Caco-2 (cell line): ENCODE measurements around the gene PLXDC2. TPM values are rescaled to one million over a fixed set of nuclear protein-coding genes. Genes with fewer than 3 reads are reported as not detected.

ENCODE experiments used
- BruUV-seq: library from RNA; stranded (reverse); fragments of 400-500 nt; replicated peaks from 2 replicates; lab custom pipeline; 2021; lab: Mats Ljungman, UMichigan
- CTCF ChIA-PET: fragments of 300-600 bp; sonication (Branson Sonifier 250); formaldehyde crosslinking; loops from one replicate; lab custom pipeline; 2022; ENCODE audit warnings: antibody characterized with exemption; lab: Charles Lee
- POLR2A ChIA-PET: fragments of 300-600 bp; sonication (Branson Sonifier 250); formaldehyde crosslinking; loops from one replicate; lab custom pipeline; 2022; ENCODE audit warnings: antibody characterized with exemption; lab: Charles Lee
- DNase-seq, 2 experiments: peaks; one replicate each; pipeline versions ENCODE4 v3.0.0 to v3.0.0-alpha.2; 2020 to 2022
- H3K27me3 ChIP-seq: replicated peaks from 2 replicates; pipeline ENCODE4 v1.6.0; 2011; ENCODE audit warnings: low read length; ENCODE audit not compliant: control insufficient read depth, insufficient read depth
- H3K36me3 ChIP-seq: 2 replicates; pipeline ENCODE4 v1.5.1; 2011; ENCODE audit warnings: low read length; ENCODE audit not compliant: control insufficient read depth, insufficient read depth
- H3K4me1 ChIP-seq: fragments of 250-450 bp; sonication (Bioruptor Pico); 2 replicates; pipeline ENCODE4 v1.5.1; 2020; ENCODE audit warnings: mild to moderate bottlenecking
- H3K4me3 ChIP-seq: 2 replicates; pipeline ENCODE4 v1.5.1; 2011; ENCODE audit warnings: low read depth, mild to moderate bottlenecking, control low read depth, low read length
- H3K9me3 ChIP-seq: fragments of 250-450 bp; sonication (Bioruptor Pico); 2 replicates; pipeline ENCODE4 v1.5.1; 2020; ENCODE audit warnings: mild to moderate bottlenecking, moderate library complexity
- H3K27ac Mint-ChIP-seq: one replicate; pipeline ENCODE4 v1.8.0; 2022; ENCODE audit warnings: mixed read lengths; ENCODE audit not compliant: unreplicated experiment
- H3K27me3 Mint-ChIP-seq: one replicate; pipeline ENCODE4 v1.8.0; 2022; ENCODE audit warnings: mixed read lengths; ENCODE audit not compliant: insufficient read depth, unreplicated experiment
- H3K36me3 Mint-ChIP-seq: one replicate; pipeline ENCODE4 v1.8.0; 2022; ENCODE audit warnings: mild to moderate bottlenecking, mixed read lengths; ENCODE audit not compliant: insufficient read depth, unreplicated experiment
- H3K4me1 Mint-ChIP-seq: one replicate; pipeline ENCODE4 v1.8.0; 2022; ENCODE audit warnings: low read depth, mixed read lengths; ENCODE audit not compliant: unreplicated experiment
- H3K4me3 Mint-ChIP-seq: one replicate; pipeline ENCODE4 v1.8.0; 2022; ENCODE audit warnings: mild to moderate bottlenecking, moderate library complexity, mixed read lengths; ENCODE audit not compliant: unreplicated experiment
- H3K9me3 Mint-ChIP-seq: one replicate; pipeline ENCODE4 v1.8.0; 2022; ENCODE audit warnings: mixed read lengths; ENCODE audit not compliant: unreplicated experiment
- intact Hi-C: fragments of 100-400 bp; cut with micrococcal nuclease; formaldehyde crosslinking; loops from one replicate; pipeline ENCODE4 v1.10.0; 2022; ENCODE audit not compliant: unreplicated experiment
- total RNA-seq: library from RNA; stranded (reverse); gene quantifications from 2 replicates; pipeline ENCODE4 v1.2.3, GENCODE V29; 2022
- TF ChIP-seq, protein P1 (sequence below), 2 experiments: fragments of 200-600 bp in 1 of 2; IDR thresholded peaks; 1 replicate in 1 of 2; 2 replicates in 1 of 2; pipeline versions ENCODE4 v1.5.1 to v1.8.0; 2011 to 2022; ENCODE audit warnings: antibody characterized with exemption in 1 of 2, control low read depth in 1 of 2, inconsistent platforms in 1 of 2, low read depth in 1 of 2, low read length in 1 of 2, mild to moderate bottlenecking in 1 of 2, moderate library complexity in 1 of 2; ENCODE audit not compliant: insufficient read depth in 1 of 2, severe bottlenecking in 1 of 2, unreplicated experiment in 1 of 2

The PLXDC2 gene
- total RNA-seq, 1 experiment from 2014 or later = 0.54 TPM

DNA sequence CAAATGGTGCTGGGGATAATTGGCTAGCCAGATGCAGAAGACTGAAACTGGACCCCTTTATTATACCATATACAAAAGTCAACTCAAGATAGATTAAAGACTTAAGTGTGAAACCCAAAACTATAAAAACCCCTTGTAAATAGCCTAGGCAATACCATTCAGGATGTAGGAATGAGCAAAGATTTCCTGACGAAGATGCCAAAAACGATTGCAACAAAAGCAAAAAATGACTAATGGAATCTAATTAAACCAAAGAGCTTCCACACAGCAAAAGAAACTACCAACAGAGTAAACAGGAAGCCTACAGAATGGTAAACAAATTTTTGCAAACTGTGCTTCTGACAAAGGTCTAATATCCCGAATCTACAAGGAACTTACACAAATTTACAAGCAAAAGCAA lies 30.9 kb upstream of the PLXDC2 start:
- Histone ChIP-seq H3K4me3 (no peak overlapping the region), H3K27me3 (no peaks in the 10 kb centered on the region), H3K36me3 (no peaks in the 10 kb centered on the region), H3K4me1 (peaks cover 16% of the 10 kb centered on the region), H3K9me3 (no peaks in the 10 kb centered on the region)
- Mint-ChIP-seq H3K27ac (no peak overlapping the region), H3K4me1 (peaks cover 10% of the 10 kb centered on the region), H3K4me3 (no peak overlapping the region), H3K36me3 (no peaks in the 10 kb centered on the region), H3K27me3 (no peaks in the 10 kb centered on the region), H3K9me3 (no peaks in the 10 kb centered on the region)
- DNase-seq = no peak
- ChIA-PET CTCF (no interaction called here), POLR2A (no interaction called here)
- TF ChIP-seq, protein P1, sequence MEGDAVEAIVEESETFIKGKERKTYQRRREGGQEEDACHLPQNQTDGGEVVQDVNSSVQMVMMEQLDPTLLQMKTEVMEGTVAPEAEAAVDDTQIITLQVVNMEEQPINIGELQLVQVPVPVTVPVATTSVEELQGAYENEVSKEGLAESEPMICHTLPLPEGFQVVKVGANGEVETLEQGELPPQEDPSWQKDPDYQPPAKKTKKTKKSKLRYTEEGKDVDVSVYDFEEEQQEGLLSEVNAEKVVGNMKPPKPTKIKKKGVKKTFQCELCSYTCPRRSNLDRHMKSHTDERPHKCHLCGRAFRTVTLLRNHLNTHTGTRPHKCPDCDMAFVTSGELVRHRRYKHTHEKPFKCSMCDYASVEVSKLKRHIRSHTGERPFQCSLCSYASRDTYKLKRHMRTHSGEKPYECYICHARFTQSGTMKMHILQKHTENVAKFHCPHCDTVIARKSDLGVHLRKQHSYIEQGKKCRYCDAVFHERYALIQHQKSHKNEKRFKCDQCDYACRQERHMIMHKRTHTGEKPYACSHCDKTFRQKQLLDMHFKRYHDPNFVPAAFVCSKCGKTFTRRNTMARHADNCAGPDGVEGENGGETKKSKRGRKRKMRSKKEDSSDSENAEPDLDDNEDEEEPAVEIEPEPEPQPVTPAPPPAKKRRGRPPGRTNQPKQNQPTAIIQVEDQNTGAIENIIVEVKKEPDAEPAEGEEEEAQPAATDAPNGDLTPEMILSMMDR (IDR thresholded peaks at IDR 0.05; ENCODE audit: insufficient read depth in 1 of 2, low read depth in 1 of 2, low read length in 1 of 2, severe bottlenecking in 1 of 2, unreplicated experiment in 1 of 2) = no peak
- BruUV-seq = no TSS peak
- intact Hi-C loops = loop anchor here (10.0 kb wide), 1 partner anchor 991 kb away; no protein-coding TSS in a partner anchor

GRCh38 chr10:19788075-19788686 lies 28.1 kb upstream of the PLXDC2 start:
- H3K36me3 Mint-ChIP-seq = no peaks in the 10 kb centered on the region
- Histone ChIP-seq H3K9me3 (no peaks in the 10 kb centered on the region), H3K36me3 (no peaks in the 10 kb centered on the region), H3K4me1 (0 out of 2 replicates have a peak, but pooled peaks cover 3% of the 10 kb centered on the region), H3K27me3 (no peaks in the 10 kb centered on the region), H3K4me3 (no peak overlapping the region)
- CTCF ChIA-PET = no interaction called here
- intact Hi-C loops = loop anchor here (1.0 to 10.0 kb wide), 5 partner anchors 149 to 1099 kb away; no protein-coding TSS in a partner anchor
- POLR2A ChIA-PET = no interaction called here
- DNase-seq = peak in 1 of 2 experiments; percentile 61
- H3K4me3 Mint-ChIP-seq = no peak overlapping the region
- H3K4me1 Mint-ChIP-seq = no peaks in the 10 kb centered on the region
- H3K27ac Mint-ChIP-seq = no peak overlapping the region
- TF ChIP-seq, protein P1 (IDR thresholded peaks at IDR 0.05; ENCODE audit: insufficient read depth in 1 of 2, low read depth in 1 of 2, low read length in 1 of 2, severe bottlenecking in 1 of 2, unreplicated experiment in 1 of 2) = peak; percentile 85 to 97
- no TSS peak for BruUV-seq
- no peaks in the 10 kb centered on the region for H3K9me3 Mint-ChIP-seq
- no peaks in the 10 kb centered on the region for H3K27me3 Mint-ChIP-seq

- Mint-ChIP-seq H3K9me3 (no peaks in the 10 kb centered on the region), H3K4me3 (no peak overlapping the region), H3K27me3 (no peaks in the 10 kb centered on the region), H3K4me1 (no peaks in the 10 kb centered on the region), H3K27ac (no peak overlapping the region), H3K36me3 (no peaks in the 10 kb centered on the region)
- TF ChIP-seq, protein P1 (IDR thresholded peaks at IDR 0.05; ENCODE audit: insufficient read depth in 1 of 2, low read depth in 1 of 2, low read length in 1 of 2, severe bottlenecking in 1 of 2, unreplicated experiment in 1 of 2) = no peak
- H3K4me3 ChIP-seq = no peak overlapping the region
- no TSS peak for BruUV-seq
- no peaks in the 10 kb centered on the region for H3K36me3 ChIP-seq
- DNase-seq = no peak
- POLR2A ChIA-PET = no interaction called here
- H3K4me1 ChIP-seq = no peaks in the 10 kb centered on the region
- intact Hi-C loops = loop anchor here (1.0 to 10.0 kb wide), 5 partner anchors 150 to 1100 kb away; no protein-coding TSS in a partner anchor
- no peaks in the 10 kb centered on the region for H3K27me3 ChIP-seq
- no peaks in the 10 kb centered on the region for H3K9me3 ChIP-seq
- CTCF ChIA-PET = no interaction called here
Measured at GRCh38 chr10:19788902-19789301, 27.3 kb upstream of the PLXDC2 start.
